Measurements from ENCODE around the gene PSG7. TPM values are rescaled to one million over a fixed set of nuclear protein-coding genes. Genes with fewer than 3 reads are reported as not detected.
"Not testable (repeated sequence)": the region's sequence is repeated elsewhere in the genome, so short reads cannot be mapped to it uniquely, and the experiment has no call there.

The PSG7 gene
- total and polyA plus RNA-seq, 10 of the 15 experiments (the other 5 are each of a cell fraction or from before 2014, with no cell fraction given): not detected

DNA sequence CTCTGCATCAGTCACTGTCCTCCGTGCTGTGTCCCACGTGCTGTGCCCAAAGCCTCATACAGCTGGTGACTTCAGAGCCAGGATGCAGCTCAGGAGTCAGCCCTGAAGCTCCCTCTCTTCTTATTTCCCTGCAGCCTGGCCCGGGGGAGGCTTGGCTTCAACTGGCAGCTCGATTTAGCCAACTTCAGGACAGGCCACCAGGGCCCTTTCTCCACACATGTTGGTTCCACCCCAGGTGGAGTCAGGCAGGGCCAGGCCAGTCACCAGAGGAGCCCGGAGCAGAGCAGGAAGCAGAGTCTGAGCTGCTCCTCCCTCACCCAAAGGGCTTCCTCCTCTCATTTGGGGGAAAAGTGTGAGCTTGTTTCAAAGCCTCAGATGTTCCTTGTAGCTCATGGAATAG lies 30.8 kb downstream of the PSG7 start:
- RAD21 ChIA-PET (ENCODE audit: unreplicated experiment); H2AFZ ChIP-seq (ENCODE audit: control insufficient read depth, low read depth, low read length); in situ Hi-C loops (cut with MboI); H3K27me3 ChIP-seq (replicated peaks in 1 of 2; ENCODE audit: control insufficient read depth in 2 of 2, insufficient read depth in 2 of 2, low read length in 1 of 2); H4K20me1 ChIP-seq (ENCODE audit: control insufficient read depth, insufficient read depth); ATAC-seq; H3K9ac ChIP-seq (ENCODE audit: control insufficient read depth, insufficient read depth, low read length); POLR2A ChIA-PET; DNase-seq (ENCODE audit: low read depth, low spot score); H3K9me3 ChIP-seq (replicated peaks; ENCODE audit: control insufficient read depth, insufficient read depth, low read length); intact Hi-C loops (cut with micrococcal nuclease; ENCODE audit: unreplicated experiment); BruUV-seq (replicated peaks); H3K4me1 ChIP-seq (ENCODE audit: control insufficient read depth, insufficient read depth, low read length); H3K4me3 ChIP-seq; H3K4me2 ChIP-seq (ENCODE audit: control insufficient read depth, insufficient read depth); SMC1A ChIA-PET (ENCODE audit: uncharacterized antibody, unreplicated experiment); H3K36me3 ChIP-seq (ENCODE audit: control insufficient read depth in 2 of 2, insufficient read depth in 2 of 2, low read length in 1 of 2); FAIRE-seq; H3K27ac ChIP-seq (ENCODE audit: control insufficient read depth, insufficient read depth); CTCF ChIA-PET; H3K79me2 ChIP-seq (ENCODE audit: control insufficient read depth, insufficient read depth, low read length): not testable (repeated sequence)
- WGBS (ENCODE audit: insufficient coverage, insufficient replicate concordance, low lambda C conversion rate, missing lambda C conversion rate): 10% methylated on average over 5 of the region's 5 CpGs

DNA sequence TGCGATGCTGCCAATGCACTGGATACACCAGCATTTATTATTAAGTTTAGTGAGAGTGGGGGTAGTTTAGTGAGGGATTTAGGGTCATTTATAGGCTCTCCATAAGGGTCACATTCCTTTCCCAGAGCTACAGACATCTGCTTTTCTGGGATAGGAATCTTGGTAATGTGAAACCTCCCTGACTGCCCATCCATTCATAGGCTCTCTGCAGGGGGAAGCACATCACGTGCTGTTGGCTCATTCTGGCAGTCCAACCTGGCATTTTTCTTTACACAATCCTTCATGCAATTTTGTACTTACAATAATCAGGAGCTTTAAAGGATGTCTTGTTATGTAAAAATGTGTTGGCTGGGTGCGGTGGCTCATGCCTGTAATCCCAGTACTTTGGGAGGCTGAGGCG lies 36.4 kb downstream of the PSG7 start:
- H3K9me3 ChIP-seq (replicated peaks; ENCODE audit: control insufficient read depth, insufficient read depth, low read length); H2AFZ ChIP-seq (ENCODE audit: control insufficient read depth, low read depth, low read length); POLR2A ChIA-PET; FAIRE-seq; H3K9ac ChIP-seq (ENCODE audit: control insufficient read depth, insufficient read depth, low read length); DNase-seq (ENCODE audit: low read depth, low spot score); H3K27ac ChIP-seq (ENCODE audit: control insufficient read depth, insufficient read depth); in situ Hi-C loops (cut with MboI); H3K36me3 ChIP-seq (ENCODE audit: control insufficient read depth in 2 of 2, insufficient read depth in 2 of 2, low read length in 1 of 2); BruUV-seq (replicated peaks); H3K27me3 ChIP-seq (replicated peaks in 1 of 2; ENCODE audit: control insufficient read depth in 2 of 2, insufficient read depth in 2 of 2, low read length in 1 of 2); ATAC-seq; CTCF ChIA-PET; H3K4me2 ChIP-seq (ENCODE audit: control insufficient read depth, insufficient read depth); H3K79me2 ChIP-seq (ENCODE audit: control insufficient read depth, insufficient read depth, low read length); H3K4me1 ChIP-seq (ENCODE audit: control insufficient read depth, insufficient read depth, low read length); RAD21 ChIA-PET (ENCODE audit: unreplicated experiment); SMC1A ChIA-PET (ENCODE audit: uncharacterized antibody, unreplicated experiment); H4K20me1 ChIP-seq (ENCODE audit: control insufficient read depth, insufficient read depth); intact Hi-C loops (cut with micrococcal nuclease; ENCODE audit: unreplicated experiment); H3K4me3 ChIP-seq: not testable (repeated sequence)
- 34% methylated on average over 4 of the region's 4 CpGs for WGBS (ENCODE audit: insufficient coverage, insufficient replicate concordance, low lambda C conversion rate, missing lambda C conversion rate)

DNA sequence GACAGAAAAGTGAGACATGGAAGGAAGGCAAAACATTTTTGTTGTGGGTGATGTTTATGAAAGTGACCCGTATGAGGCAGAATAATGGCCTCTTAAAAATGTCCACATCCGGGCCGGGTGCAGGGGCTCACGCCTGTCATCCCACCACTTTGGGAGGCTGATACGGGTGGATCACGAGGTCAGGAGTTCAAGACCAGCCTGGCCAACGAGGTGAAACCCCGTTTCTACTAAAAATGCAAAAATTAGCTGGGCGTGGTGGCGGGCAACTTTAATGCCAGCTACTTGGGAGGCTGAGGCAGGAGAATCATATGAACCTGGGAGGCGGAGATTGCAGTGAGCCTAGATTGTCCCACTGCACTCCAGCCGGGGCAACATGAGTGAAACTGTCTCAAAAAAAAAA lies 37.3 kb downstream of the PSG7 start:
- H4K20me1 ChIP-seq (ENCODE audit: control insufficient read depth, insufficient read depth); H3K4me1 ChIP-seq (ENCODE audit: control insufficient read depth, insufficient read depth, low read length); H3K9ac ChIP-seq (ENCODE audit: control insufficient read depth, insufficient read depth, low read length); FAIRE-seq; H3K4me3 ChIP-seq; H3K36me3 ChIP-seq (ENCODE audit: control insufficient read depth in 2 of 2, insufficient read depth in 2 of 2, low read length in 1 of 2); RAD21 ChIA-PET (ENCODE audit: unreplicated experiment); H3K27ac ChIP-seq (ENCODE audit: control insufficient read depth, insufficient read depth); H2AFZ ChIP-seq (ENCODE audit: control insufficient read depth, low read depth, low read length); H3K79me2 ChIP-seq (ENCODE audit: control insufficient read depth, insufficient read depth, low read length); DNase-seq (ENCODE audit: low read depth, low spot score); CTCF ChIA-PET; SMC1A ChIA-PET (ENCODE audit: uncharacterized antibody, unreplicated experiment); BruUV-seq (replicated peaks); ATAC-seq; intact Hi-C loops (cut with micrococcal nuclease; ENCODE audit: unreplicated experiment); H3K27me3 ChIP-seq (replicated peaks in 1 of 2; ENCODE audit: control insufficient read depth in 2 of 2, insufficient read depth in 2 of 2, low read length in 1 of 2); POLR2A ChIA-PET; H3K9me3 ChIP-seq (replicated peaks; ENCODE audit: control insufficient read depth, insufficient read depth, low read length); in situ Hi-C loops (cut with MboI); H3K4me2 ChIP-seq (ENCODE audit: control insufficient read depth, insufficient read depth): not testable (repeated sequence)
- WGBS (ENCODE audit: insufficient coverage, insufficient replicate concordance, low lambda C conversion rate, missing lambda C conversion rate): 33% methylated on average over 12 of the region's 12 CpGs

DNA sequence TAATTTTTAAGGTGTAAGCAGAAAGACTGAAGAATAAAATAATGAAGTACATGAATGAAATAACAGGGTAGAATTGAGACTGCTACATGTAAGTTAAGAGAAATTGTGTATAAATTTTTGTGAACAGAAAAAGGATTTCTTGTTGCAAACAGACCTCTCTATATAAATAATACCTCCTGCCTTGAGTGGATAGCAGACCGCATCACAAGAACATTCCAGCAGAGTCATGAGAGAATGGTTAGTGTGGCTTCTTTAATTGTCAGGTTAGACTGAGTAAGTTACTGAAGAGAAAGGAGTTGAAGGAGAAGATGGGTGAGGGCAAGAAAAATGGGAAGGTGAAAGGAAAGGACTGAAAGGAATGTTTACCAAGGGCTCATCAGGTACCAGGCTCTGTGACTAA lies 37.9 kb downstream of the PSG7 start:
- H3K4me1 ChIP-seq (ENCODE audit: control insufficient read depth, insufficient read depth, low read length); H3K36me3 ChIP-seq (ENCODE audit: control insufficient read depth in 2 of 2, insufficient read depth in 2 of 2, low read length in 1 of 2); H3K27ac ChIP-seq (ENCODE audit: control insufficient read depth, insufficient read depth); intact Hi-C loops (cut with micrococcal nuclease; ENCODE audit: unreplicated experiment); in situ Hi-C loops (cut with MboI); RAD21 ChIA-PET (ENCODE audit: unreplicated experiment); H3K79me2 ChIP-seq (ENCODE audit: control insufficient read depth, insufficient read depth, low read length); H3K9ac ChIP-seq (ENCODE audit: control insufficient read depth, insufficient read depth, low read length); BruUV-seq (replicated peaks); H2AFZ ChIP-seq (ENCODE audit: control insufficient read depth, low read depth, low read length); FAIRE-seq; H3K4me3 ChIP-seq; DNase-seq (ENCODE audit: low read depth, low spot score); CTCF ChIA-PET; H3K27me3 ChIP-seq (replicated peaks in 1 of 2; ENCODE audit: control insufficient read depth in 2 of 2, insufficient read depth in 2 of 2, low read length in 1 of 2); SMC1A ChIA-PET (ENCODE audit: uncharacterized antibody, unreplicated experiment); H3K9me3 ChIP-seq (replicated peaks; ENCODE audit: control insufficient read depth, insufficient read depth, low read length); ATAC-seq; H4K20me1 ChIP-seq (ENCODE audit: control insufficient read depth, insufficient read depth); H3K4me2 ChIP-seq (ENCODE audit: control insufficient read depth, insufficient read depth); POLR2A ChIA-PET: not testable (repeated sequence)
- WGBS (ENCODE audit: insufficient coverage, insufficient replicate concordance, low lambda C conversion rate, missing lambda C conversion rate): 35% methylated on average over 1 of the region's 1 CpG

Data from GM12878 (cell line).